H9 (cell line): ENCODE measurements around the gene SLC23A1. TPM values are rescaled to one million over a fixed set of nuclear protein-coding genes. Genes with fewer than 3 reads are reported as not detected.

Experiments
- DNase-seq: peaks from one replicate; pipeline ENCODE4 v3.0.0-alpha.2; 2017
- H2AFZ ChIP-seq: one replicate; pipeline ENCODE4 v1.6.1; 2013; ENCODE audit warnings: mild to moderate bottlenecking, low read length, control low read depth, moderate library complexity
- H2AK5ac ChIP-seq: 2 replicates; pipeline ENCODE4 v1.6.1; 2013; ENCODE audit warnings: low read length, control low read depth, mixed read lengths; ENCODE audit not compliant: insufficient read length
- H2BK120ac ChIP-seq: one replicate; pipeline ENCODE4 v1.6.1; 2013; ENCODE audit warnings: low read depth, mild to moderate bottlenecking, low read length, control low read depth, inconsistent platforms; ENCODE audit not compliant: poor library complexity, severe bottlenecking
- H2BK12ac ChIP-seq: 2 replicates; pipeline ENCODE4 v1.6.1; 2013; ENCODE audit warnings: low read length, control low read depth, mixed read lengths, low read depth; ENCODE audit not compliant: insufficient read length
- H2BK15ac ChIP-seq: 2 replicates; pipeline ENCODE4 v1.6.1; 2013; ENCODE audit warnings: low read depth, low read length, control low read depth
- H2BK20ac ChIP-seq: one replicate; pipeline ENCODE4 v1.6.1; 2013; ENCODE audit warnings: low read depth, mild to moderate bottlenecking, low read length, control low read depth, inconsistent platforms; ENCODE audit not compliant: poor library complexity, severe bottlenecking
- H2BK5ac ChIP-seq: 2 replicates; pipeline ENCODE4 v1.6.1; 2013; ENCODE audit warnings: low read length, control low read depth, mixed read lengths; ENCODE audit not compliant: insufficient read length
- H3K14ac ChIP-seq: 2 replicates; pipeline ENCODE4 v1.6.1; 2013; ENCODE audit warnings: low read length, control low read depth; ENCODE audit not compliant: insufficient read depth
- H3K18ac ChIP-seq: 2 replicates; pipeline ENCODE4 v1.6.1; 2013; ENCODE audit warnings: low read depth, mild to moderate bottlenecking, mixed read lengths, low read length, control low read depth; ENCODE audit not compliant: insufficient read length
- H3K23ac ChIP-seq: 2 replicates; pipeline ENCODE4 v1.6.1; 2013; ENCODE audit warnings: low read length, control low read depth, mixed read lengths, low read depth; ENCODE audit not compliant: insufficient read length
- H3K23me2 ChIP-seq: 2 replicates; pipeline ENCODE4 v1.6.1; 2013; ENCODE audit warnings: low read depth, mild to moderate bottlenecking, mixed read lengths, low read length, control low read depth; ENCODE audit not compliant: insufficient read length, poor library complexity, severe bottlenecking
- H3K27ac ChIP-seq: 2 replicates; pipeline ENCODE4 v1.5.1; 2013; ENCODE audit warnings: low read length, control low read depth, mixed read lengths, low read depth; ENCODE audit not compliant: insufficient read length
- H3K27me3 ChIP-seq: 2 replicates; pipeline ENCODE4 v1.6.1; 2013; ENCODE audit warnings: low read length, control low read depth, inconsistent platforms; ENCODE audit not compliant: insufficient read depth
- H3K4ac ChIP-seq: 2 replicates; pipeline ENCODE4 v1.6.1; 2013; ENCODE audit warnings: low read depth, mild to moderate bottlenecking, control low read depth, inconsistent platforms, low read length, moderate library complexity
- H3K4me1 ChIP-seq: 2 replicates; pipeline ENCODE4 v1.6.1; 2013; ENCODE audit warnings: low read length, control low read depth, inconsistent platforms; ENCODE audit not compliant: insufficient read depth
- H3K4me2 ChIP-seq: 2 replicates; pipeline ENCODE4 v1.6.1; 2013; ENCODE audit warnings: low read length, control low read depth, mixed read lengths; ENCODE audit not compliant: insufficient read length, insufficient read depth
- H3K56ac ChIP-seq: 2 replicates; pipeline ENCODE4 v1.6.1; 2013; ENCODE audit warnings: low read depth, mild to moderate bottlenecking, mixed read lengths, low read length, control low read depth; ENCODE audit not compliant: insufficient read length
- H3K79me1 ChIP-seq: 2 replicates; pipeline ENCODE4 v1.6.1; 2013; ENCODE audit warnings: low read depth, mild to moderate bottlenecking, moderate library complexity, low read length, control low read depth, inconsistent platforms; ENCODE audit not compliant: insufficient read depth, poor library complexity, severe bottlenecking
- H3K79me2 ChIP-seq: 2 replicates; pipeline ENCODE4 v1.6.1; 2013; ENCODE audit warnings: low read length, control low read depth, inconsistent platforms; ENCODE audit not compliant: insufficient read depth
- H3K9ac ChIP-seq: 2 replicates; pipeline ENCODE4 v1.6.1; 2013; ENCODE audit warnings: low read length, control low read depth, mixed read lengths; ENCODE audit not compliant: insufficient read length; ENCODE audit errors: extremely low read depth
- H3K9me3 ChIP-seq: one replicate; pipeline ENCODE4 v1.6.1; 2013; ENCODE audit warnings: low read depth, low read length, inconsistent platforms; ENCODE audit not compliant: control insufficient read depth
- H3T11ph ChIP-seq: one replicate; pipeline ENCODE4 v1.6.1; 2013; ENCODE audit warnings: mild to moderate bottlenecking, low read length, control low read depth, inconsistent platforms
- H4K20me1 ChIP-seq: one replicate; pipeline ENCODE4 v1.6.1; 2013; ENCODE audit not compliant: control insufficient read depth, insufficient read length, insufficient read depth
- H4K5ac ChIP-seq: 2 replicates; pipeline ENCODE4 v1.6.1; 2013; ENCODE audit warnings: low read depth, mild to moderate bottlenecking, mixed read lengths, low read length, control low read depth; ENCODE audit not compliant: insufficient read length
- H4K8ac ChIP-seq: replicated peaks from 2 replicates; pipeline ENCODE4 v1.6.1; 2013; ENCODE audit warnings: low read length, control low read depth, mixed read lengths, low read depth; ENCODE audit not compliant: insufficient read length
- H4K91ac ChIP-seq: 2 replicates; pipeline ENCODE4 v1.6.1; 2013; ENCODE audit warnings: low read depth, mild to moderate bottlenecking, moderate library complexity, mixed read lengths, low read length, control low read depth; ENCODE audit not compliant: insufficient read length
- H3K27ac Mint-ChIP-seq, 3 experiments: 2 replicates in 2 of 3; 3 replicates in 1 of 3; pipeline ENCODE4 v1.8.0; 2020 to 2021; ENCODE audit warnings: mixed read lengths in 3 of 3, mild to moderate bottlenecking in 1 of 3, moderate library complexity in 1 of 3
- H3K27me3 Mint-ChIP-seq: 2 replicates; pipeline ENCODE4 v1.8.0; 2021; ENCODE audit warnings: low read depth, mild to moderate bottlenecking, moderate library complexity, mixed read lengths
- H3K36me3 Mint-ChIP-seq, 3 experiments: 2 replicates in 2 of 3; 3 replicates in 1 of 3; pipeline ENCODE4 v1.8.0; 2020 to 2021; ENCODE audit warnings: low read depth in 3 of 3, mixed read lengths in 3 of 3; ENCODE audit not compliant: insufficient read depth in 1 of 3
- H3K4me1 Mint-ChIP-seq, 2 experiments: 2 replicates each; pipeline ENCODE4 v1.8.0; 2020; ENCODE audit warnings: mixed read lengths in 2 of 2
- H3K4me3 Mint-ChIP-seq, 2 experiments: 2 replicates in 1 of 2; 3 replicates in 1 of 2; pipeline ENCODE4 v1.8.0; 2020 to 2021; ENCODE audit warnings: mild to moderate bottlenecking in 2 of 2, mixed read lengths in 2 of 2, moderate library complexity in 1 of 2
- H3K9me3 Mint-ChIP-seq, 2 experiments: 2 replicates in 1 of 2; 3 replicates in 1 of 2; pipeline ENCODE4 v1.8.0; 2020; ENCODE audit warnings: mild to moderate bottlenecking in 2 of 2, mixed read lengths in 2 of 2, moderate library complexity in 1 of 2
- WGBS: extraction: QIAGEN DNeasy Blood & Tissue Kit; methylation state at CpG from one replicate; pipeline ENCODE4 v1.1.7; 2013; ENCODE audit warnings: missing lambda C conversion rate, low lambda C conversion rate, mixed read lengths; ENCODE audit not compliant: insufficient read length; ENCODE audit errors: extremely low coverage; 5-methylcytosine and 5-hydroxymethylcytosine counted together
- total RNA-seq: library from RNA; stranded (reverse); gene quantifications from 2 replicates; pipeline ENCODE4 v1.2.1, GENCODE V29; 2021
- TF ChIP-seq, protein P1 (sequence below): fragments of 200-600 bp; sonication (generic); conservative IDR thresholded peaks from 3 replicates; pipeline ENCODE4 v1.8.0; 2021; ENCODE audit warnings: antibody characterized with exemption, mild to moderate bottlenecking

SLC23A1 gene
- total RNA-seq, 1 experiment from 2014 or later: not detected

DNA sequence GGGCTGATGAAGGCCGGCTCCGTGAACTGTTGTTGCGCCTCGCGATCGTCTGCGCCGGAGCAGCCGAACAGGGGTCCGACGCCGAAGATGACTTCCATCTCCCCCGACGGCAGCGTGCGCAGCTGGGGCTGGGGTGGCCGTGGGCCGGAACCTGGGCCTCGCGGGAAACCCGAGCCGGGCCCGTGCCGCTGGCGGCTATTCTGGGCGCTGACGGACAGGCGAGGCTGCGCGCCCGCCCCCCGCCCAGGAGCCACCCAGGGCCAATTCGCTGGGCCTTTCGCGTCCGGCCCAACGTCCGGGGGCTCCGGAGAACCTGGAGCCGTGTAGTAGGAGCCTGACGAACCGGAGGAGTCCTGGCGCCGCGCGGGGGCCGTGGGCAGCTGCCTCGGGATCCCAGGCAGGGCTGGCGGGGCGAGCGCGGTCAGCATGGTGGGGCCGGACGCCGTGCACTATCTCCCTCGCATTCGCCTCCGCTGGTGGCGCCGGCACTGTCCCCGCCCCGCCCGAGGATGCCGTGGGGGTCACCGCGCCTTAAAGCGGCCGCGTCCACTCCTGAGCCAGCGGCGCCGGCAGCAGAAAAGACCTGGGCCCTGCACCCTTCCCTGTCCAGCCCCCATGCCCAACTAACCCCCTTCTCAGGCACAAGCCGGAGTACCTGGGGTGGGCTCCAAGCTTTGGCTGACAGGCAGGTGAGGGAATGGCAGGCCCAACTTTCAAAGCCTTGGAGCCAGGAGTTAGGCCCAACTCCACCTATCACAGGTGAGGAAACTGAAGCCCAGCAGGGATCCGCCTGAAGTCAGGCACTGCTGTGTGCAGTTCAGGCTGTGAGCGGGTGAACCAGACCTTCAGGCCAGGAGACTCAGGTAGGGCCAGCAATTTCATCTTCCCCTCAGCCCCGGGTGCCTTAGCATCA lies 11.8 kb upstream of the SLC23A1 start, which contains the start of gene PROB1:
Gene PROB1, minus strand, starts transcription at position 451 of the 913 bp plus-strand sequence. Its CDS starts 23 bp downstream, at position 428.
- peaks cover 4% of the 10 kb centered on the region; the same call in 1 of the 2 replicates for H3K4me1 ChIP-seq
- peaks cover 19 to 36% of the 10 kb centered on the region in 2 experiments for H3K4me1 Mint-ChIP-seq
- H3K36me3 Mint-ChIP-seq: peaks cover 4 to 15% (median 9%) of the 10 kb centered on the region in 3 experiments
- H3K9me3 Mint-ChIP-seq: no peaks in the 10 kb centered on the region
- no peak within 1 kb of the TSS for H3K9ac ChIP-seq
- peak within 1 kb of the TSS; percentile 79 to 88 for H3K4me3 Mint-ChIP-seq
- H3K27me3 ChIP-seq: peaks cover 8% of the 10 kb centered on the region
- H3K27me3 Mint-ChIP-seq: peaks cover 31% of the 10 kb centered on the region
- H3T11ph ChIP-seq: no peak within 1 kb of the TSS
- TF ChIP-seq, protein P1, sequence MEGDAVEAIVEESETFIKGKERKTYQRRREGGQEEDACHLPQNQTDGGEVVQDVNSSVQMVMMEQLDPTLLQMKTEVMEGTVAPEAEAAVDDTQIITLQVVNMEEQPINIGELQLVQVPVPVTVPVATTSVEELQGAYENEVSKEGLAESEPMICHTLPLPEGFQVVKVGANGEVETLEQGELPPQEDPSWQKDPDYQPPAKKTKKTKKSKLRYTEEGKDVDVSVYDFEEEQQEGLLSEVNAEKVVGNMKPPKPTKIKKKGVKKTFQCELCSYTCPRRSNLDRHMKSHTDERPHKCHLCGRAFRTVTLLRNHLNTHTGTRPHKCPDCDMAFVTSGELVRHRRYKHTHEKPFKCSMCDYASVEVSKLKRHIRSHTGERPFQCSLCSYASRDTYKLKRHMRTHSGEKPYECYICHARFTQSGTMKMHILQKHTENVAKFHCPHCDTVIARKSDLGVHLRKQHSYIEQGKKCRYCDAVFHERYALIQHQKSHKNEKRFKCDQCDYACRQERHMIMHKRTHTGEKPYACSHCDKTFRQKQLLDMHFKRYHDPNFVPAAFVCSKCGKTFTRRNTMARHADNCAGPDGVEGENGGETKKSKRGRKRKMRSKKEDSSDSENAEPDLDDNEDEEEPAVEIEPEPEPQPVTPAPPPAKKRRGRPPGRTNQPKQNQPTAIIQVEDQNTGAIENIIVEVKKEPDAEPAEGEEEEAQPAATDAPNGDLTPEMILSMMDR: no peak
- H2BK15ac ChIP-seq: no peak within 1 kb of the TSS
- peaks cover 2% of the 10 kb centered on the region for H4K20me1 ChIP-seq
- H3K4me2 ChIP-seq: peak within 1 kb of the TSS; percentile 85
- H3K79me1 ChIP-seq: no peaks in the 10 kb centered on the region
- H2AFZ ChIP-seq: no peak within 1 kb of the TSS
- H2BK20ac ChIP-seq: no peak within 1 kb of the TSS
- DNase-seq: peak; percentile 61
- peaks cover 22% of the 10 kb centered on the region for H3K23me2 ChIP-seq
- H4K91ac ChIP-seq: no peak within 1 kb of the TSS
- no peak within 1 kb of the TSS for H2BK5ac ChIP-seq
- H3K23ac ChIP-seq: no peak within 1 kb of the TSS
- H3K27ac Mint-ChIP-seq: no peak within 1 kb of the TSS
- no peak within 1 kb of the TSS for H3K27ac ChIP-seq
- no peak within 1 kb of the TSS; the same call in 1 of the 2 replicates for H3K14ac ChIP-seq
- no peak within 1 kb of the TSS for H2BK120ac ChIP-seq
- no peak within 1 kb of the TSS for H2BK12ac ChIP-seq
- H4K8ac ChIP-seq: no peak within 1 kb of the TSS
- no peaks in the 10 kb centered on the region for H3K9me3 ChIP-seq
- H2AK5ac ChIP-seq: no peak within 1 kb of the TSS
- no peak within 1 kb of the TSS for H4K5ac ChIP-seq
- no peak within 1 kb of the TSS for H3K4ac ChIP-seq
- H3K79me2 ChIP-seq: no peaks in the 10 kb centered on the region
- H3K56ac ChIP-seq: no peak within 1 kb of the TSS
- no CpG with 5 or more reads among the region's 76 CpGs for WGBS
- H3K18ac ChIP-seq: no peak within 1 kb of the TSS
